GM12878 (cell line): ENCODE results near the gene CREB3.

ENCODE experiments used
- BACH1 ChIP-seq: fragments of 450-650 bp; IDR thresholded peaks from 2 replicates; pipeline ENCODE4 v1.6.1; 2017; ENCODE audit warnings: mild to moderate bottlenecking, borderline replicate concordance
- BHLHE40 ChIP-seq, 2 experiments: fragments of 450-650 bp in 1 of 2; IDR thresholded peaks; 2 replicates each; pipeline ENCODE4 v1.6.1; 2011 to 2017; ENCODE audit warnings: low read depth in 2 of 2, borderline replicate concordance in 1 of 2, improper control_type of control experiment in 1 of 2, low read length in 1 of 2, mild to moderate bottlenecking in 1 of 2
- EZH2 ChIP-seq: IDR thresholded peaks from 2 replicates; pipeline ENCODE4 v1.6.1; 2012; ENCODE audit warnings: low read depth, mild to moderate bottlenecking, control low read depth, inconsistent platforms, low read length, borderline replicate concordance; ENCODE audit not compliant: control insufficient read depth
- KDM1A ChIP-seq: fragments of 200-600 bp; sonication (generic); IDR thresholded peaks from 2 replicates; pipeline ENCODE4 v1.6.1; 2016; ENCODE audit warnings: borderline replicate concordance
- SMAD1 ChIP-seq: fragments of 450-650 bp; IDR thresholded peaks from 2 replicates; pipeline ENCODE4 v1.6.1; 2018; ENCODE audit warnings: mild to moderate bottlenecking, low read depth; ENCODE audit not compliant: partially characterized antibody
- SUZ12 ChIP-seq: fragments of 200-600 bp; sonication (generic); IDR thresholded peaks from one replicate; pipeline ENCODE4 v1.6.1; 2018; ENCODE audit warnings: antibody characterized with exemption, mild to moderate bottlenecking; ENCODE audit not compliant: unreplicated experiment

- TF ChIP-seq SUZ12 = no peak
- no peak for TF ChIP-seq SMAD1
- TF ChIP-seq BHLHE40 (IDR thresholded peaks at IDR 0.05; ENCODE audit: borderline replicate concordance in 1 of 2, low read depth in 2 of 2, low read length in 1 of 2) = no peak
- no peak for TF ChIP-seq KDM1A
- TF ChIP-seq BACH1 = no peak
- TF ChIP-seq EZH2 = no peak
Measured at GRCh38 chr9:35769763-35770162, 37.3 kb downstream of the CREB3 start.
